ENCODE measurements around the gene OLFML2A. TPM values are rescaled to one million over a fixed set of nuclear protein-coding genes. Genes with fewer than 3 reads are reported as not detected.

The OLFML2A gene
- total and polyA plus RNA-seq, 2 donors (not counting 1 experiment from before 2014, with no cell fraction given): 0.76 to 0.88 TPM

GRCh38 chr9:124846969-124847368, 70.0 kb downstream of the OLFML2A start:
- H3K4me1 Mint-ChIP-seq: peaks cover 1% of the 10 kb centered on the region
- CTCF ChIA-PET: interaction anchor here (1.3 to 1.7 kb wide), 2 partner anchors 70 to 72 kb away, joined by 5 to 6 read pairs; partner anchors contain the start of gene OLFML2A

GRCh38 chr9:124849801-124850200, 72.9 kb downstream of the OLFML2A start:
- no peak overlapping the region for H3K4me2 ChIP-seq (replicated peaks; ENCODE audit: low read depth, low read length, poor library complexity, severe bottlenecking)
- no peak overlapping the region for H2AFZ ChIP-seq (ENCODE audit: insufficient read depth, low read depth, low read length, poor library complexity, severe bottlenecking)
- 95% methylated on average over 7 of the region's 10 CpGs for WGBS (ENCODE audit: insufficient coverage)
- DNase-seq (no peak), ATAC-seq (ENCODE audit: low read depth) (no peak)
- Mint-ChIP-seq H3K27ac (no peak overlapping the region), H3K4me3 (no peak overlapping the region), H3K4me1 (peaks cover 8% of the 10 kb centered on the region), H3K9me3 (ENCODE audit: insufficient read depth) (no peaks in the 10 kb centered on the region), H3K27me3 (peaks cover 3% of the 10 kb centered on the region)
- peaks cover 7 to 9% of the 10 kb centered on the region in 2 donors for H3K4me1 ChIP-seq (ENCODE audit: control insufficient read depth in 2 of 2, insufficient read depth in 2 of 2, low read length in 2 of 2)
- intact Hi-C loops (cut with micrococcal nuclease): loop anchor here (5.0 kb wide), 2 partner anchors 42 to 522 kb away; no protein-coding TSS in a partner anchor
- no peak overlapping the region for H3K9ac ChIP-seq (ENCODE audit: low read length)
- H4K20me1 ChIP-seq (ENCODE audit: control insufficient read depth, insufficient read depth, low read length, poor library complexity, severe bottlenecking): no peaks in the 10 kb centered on the region
- POLR2A ChIA-PET: no interaction called here
- no peaks in the 10 kb centered on the region for H3K36me3 ChIP-seq (replicated peaks in 1 of 2; ENCODE audit: control extremely low read depth in 1 of 2, control insufficient read depth in 1 of 2, extremely low read depth in 1 of 2, insufficient read depth in 2 of 2, low read length in 1 of 2)
- H3K27ac ChIP-seq (ENCODE audit: low read length in 2 of 2): no peak overlapping the region
- no peaks in the 10 kb centered on the region for H3K79me2 ChIP-seq (ENCODE audit: control insufficient read depth, insufficient read depth, low read length)
- H3K4me3 ChIP-seq (ENCODE audit: control extremely low read depth in 1 of 5, extremely low read depth in 1 of 5, insufficient read depth in 1 of 5, low read depth in 2 of 5, low read length in 4 of 5): no peak overlapping the region
- CTCF ChIA-PET: interaction anchor here (9.8 kb wide), 1 partner anchor 76 kb away, joined by 345 read pairs; the partner anchor contains the start of genes NR6A1 and OLFML2A
- no peaks in the 10 kb centered on the region for H3K9me3 ChIP-seq (ENCODE audit: control extremely low read depth in 1 of 3, control insufficient read depth in 2 of 3, insufficient read depth in 1 of 3, low read length in 2 of 3)
- no peak for TF ChIP-seq CTCF (IDR thresholded peaks at IDR 0.05)
- no peak for TF ChIP-seq EZH2 (IDR thresholded peaks at IDR 0.05; ENCODE audit: borderline replicate concordance, insufficient read depth, low read depth, low read length, poor library complexity, severe bottlenecking)
- H3K27me3 ChIP-seq (replicated peaks in 1 of 4; ENCODE audit: control extremely low read depth in 1 of 4, control insufficient read depth in 3 of 4, insufficient read depth in 4 of 4, low read length in 3 of 4): no peaks in the 10 kb centered on the region

More at GRCh38 chr9:124846969-124847368, 70.0 kb downstream of the OLFML2A start:
- Histone ChIP-seq H3K4me3 (ENCODE audit: control extremely low read depth in 1 of 5, extremely low read depth in 1 of 5, insufficient read depth in 1 of 5, low read depth in 2 of 5, low read length in 4 of 5) (no peak overlapping the region), H3K27me3 (replicated peaks in 1 of 4; ENCODE audit: control extremely low read depth in 1 of 4, control insufficient read depth in 3 of 4, insufficient read depth in 4 of 4, low read length in 3 of 4) (no peaks in the 10 kb centered on the region), H3K9ac (ENCODE audit: low read length) (no peak overlapping the region), H3K9me3 (ENCODE audit: control extremely low read depth in 1 of 3, control insufficient read depth in 2 of 3, insufficient read depth in 1 of 3, low read length in 2 of 3) (no peaks in the 10 kb centered on the region), H4K20me1 (ENCODE audit: control insufficient read depth, insufficient read depth, low read length, poor library complexity, severe bottlenecking) (no peaks in the 10 kb centered on the region), H3K36me3 (replicated peaks in 1 of 2; ENCODE audit: control extremely low read depth in 1 of 2, control insufficient read depth in 1 of 2, extremely low read depth in 1 of 2, insufficient read depth in 2 of 2, low read length in 1 of 2) (no peaks in the 10 kb centered on the region), H3K79me2 (ENCODE audit: control insufficient read depth, insufficient read depth, low read length) (no peaks in the 10 kb centered on the region), H3K4me1 (ENCODE audit: control insufficient read depth in 2 of 2, insufficient read depth in 2 of 2, low read length in 2 of 2) (no peaks in the 10 kb centered on the region), H3K4me2 (replicated peaks; ENCODE audit: low read depth, low read length, poor library complexity, severe bottlenecking) (no peak overlapping the region), H3K27ac (ENCODE audit: low read length in 2 of 2) (no peak overlapping the region), H2AFZ (ENCODE audit: insufficient read depth, low read depth, low read length, poor library complexity, severe bottlenecking) (no peak overlapping the region)
- intact Hi-C loops (cut with micrococcal nuclease): no loop called here
- 98% methylated on average over 5 of the region's 6 CpGs for WGBS (ENCODE audit: insufficient coverage)
- ATAC-seq (ENCODE audit: low read depth): no peak
- Mint-ChIP-seq H3K9me3 (ENCODE audit: insufficient read depth) (no peaks in the 10 kb centered on the region), H3K27me3 (peaks cover 3% of the 10 kb centered on the region), H3K27ac (no peak overlapping the region), H3K4me3 (no peak overlapping the region)
- TF ChIP-seq CTCF (IDR thresholded peaks at IDR 0.05) (no peak), EZH2 (IDR thresholded peaks at IDR 0.05; ENCODE audit: borderline replicate concordance, insufficient read depth, low read depth, low read length, poor library complexity, severe bottlenecking) (no peak)
- POLR2A ChIA-PET: no interaction called here
- no peak for DNase-seq

Measured in B cell (primary cell).